C1 segment of cervical spinal cord (tissue), 14 donors: ENCODE measurements around the gene CLGN.
A peak's percentile ranks its signal among the peaks of the same experiment; 100 is the strongest.

ENCODE experiments used
- DNase-seq, 14 donors: peaks; one replicate each; lab custom pipeline; 2025; lab: John Stamatoyannopoulos, UW

Gene CLGN

GRCh38 chr4:140382732-140383131 is 44.7 kb downstream of the CLGN start:
- no peak for DNase-seq

- DNase-seq: peak in 1 of 14 donors; percentile 46
Observed at GRCh38 chr4:140374130-140374477, 53.3 kb downstream of the CLGN start.

- DNase-seq: peak; percentile 96 to 100 (median 99)
Observed at GRCh38 chr4:140373328-140374129, 53.9 kb downstream of the CLGN start, which contains the start of gene SCOC. Gene SCOC, plus strand, starts transcription at chr4:140373646. Its CDS starts 5,525 bp downstream, at chr4:140379171.

- peak in 1 of 14 donors; percentile 59 for DNase-seq
Observed at GRCh38 chr4:140372751-140373327, 54.6 kb downstream of the CLGN start.

- DNase-seq: no peak
Observed at GRCh38 chr4:140368686-140369085, 58.8 kb downstream of the CLGN start.

- no peak for DNase-seq
Observed at GRCh38 chr4:140367738-140368137, 59.7 kb downstream of the CLGN start.

DNA sequence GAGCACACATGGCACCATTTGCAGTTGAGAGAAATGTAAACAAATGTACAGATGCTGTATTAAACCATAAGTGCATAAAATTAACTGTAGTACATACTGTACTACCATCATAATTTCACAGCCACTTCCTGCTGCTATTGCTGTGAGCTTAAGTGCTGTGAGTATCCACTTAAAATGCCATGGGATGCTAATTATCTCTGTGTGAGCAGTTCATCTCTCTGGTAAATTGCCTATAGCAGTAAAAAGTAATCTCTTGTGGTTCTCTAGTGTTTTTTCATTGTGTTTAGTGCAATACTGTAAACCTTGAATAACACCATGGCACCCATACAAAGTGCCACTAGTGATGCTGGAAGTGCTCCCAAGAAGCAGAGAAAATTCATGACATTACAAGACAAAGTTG is 63.9 kb downstream of the CLGN start:
- no peak for DNase-seq

DNA sequence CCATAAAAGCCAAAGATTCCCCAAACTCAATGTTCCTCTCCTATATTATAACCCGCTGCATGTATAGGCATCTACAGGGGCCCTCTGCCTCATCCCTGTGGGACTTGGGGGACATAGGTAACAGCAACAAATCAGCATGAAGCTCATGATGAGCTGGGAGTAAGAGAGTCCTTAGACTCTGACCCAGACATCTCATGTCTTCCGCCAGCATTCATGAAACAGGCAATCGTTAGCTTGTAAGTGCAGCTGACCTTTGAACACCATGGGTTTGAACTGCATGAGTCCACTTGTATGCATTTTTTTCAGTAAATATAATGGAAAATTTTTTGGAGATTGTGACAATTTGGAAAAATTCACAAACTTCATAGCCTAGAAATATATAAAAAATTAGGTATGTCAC is 64.4 kb downstream of the CLGN start:
- DNase-seq: no peak

DNA sequence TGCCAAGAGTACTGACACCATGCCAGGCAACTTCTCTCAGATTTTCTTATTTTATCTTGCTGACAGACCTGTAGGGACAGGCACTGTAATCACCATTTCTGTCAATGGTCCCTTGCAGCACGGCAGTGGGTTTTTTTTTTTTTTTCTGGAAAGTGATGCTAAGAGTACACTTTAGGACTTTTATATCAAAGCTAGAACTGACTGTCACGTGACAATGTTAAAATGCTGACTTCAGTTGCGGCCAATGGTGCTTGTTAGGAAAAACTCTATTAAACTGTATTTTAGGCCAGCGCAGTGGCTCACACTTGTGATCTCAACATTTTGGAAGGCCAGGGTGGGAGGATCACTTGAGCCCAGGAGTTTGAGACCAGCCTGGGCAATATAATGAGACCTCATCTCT is 66.3 kb downstream of the CLGN start:
- no peak for DNase-seq

- DNase-seq: peak in 9 of 14 donors; percentile 4 to 55 (median 35)
Observed at GRCh38 chr4:140359562-140360427, 67.7 kb downstream of the CLGN start.

GRCh38 chr4:140358281-140358680 is 69.2 kb downstream of the CLGN start:
- no peak for DNase-seq

DNA sequence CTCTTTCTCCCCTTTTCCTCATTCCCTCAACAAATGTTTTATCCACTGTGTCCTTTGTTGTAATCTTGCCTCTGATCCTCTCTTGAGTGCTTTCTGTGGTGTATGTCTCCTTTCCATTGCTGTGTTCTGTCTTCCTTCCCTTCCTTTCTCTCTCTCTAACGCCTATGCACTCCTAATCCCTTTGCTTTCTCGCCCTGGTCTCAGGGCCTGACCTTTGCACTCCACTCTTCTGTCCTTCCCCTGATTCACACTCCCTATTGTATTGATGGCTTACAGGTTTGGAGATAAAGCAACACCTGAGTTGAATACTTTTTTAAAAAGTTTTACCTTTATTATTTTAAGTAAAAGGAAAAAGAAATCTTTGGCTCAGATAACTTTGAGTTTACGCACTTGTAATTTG is 69.6 kb downstream of the CLGN start:
- no peak for DNase-seq

DNA sequence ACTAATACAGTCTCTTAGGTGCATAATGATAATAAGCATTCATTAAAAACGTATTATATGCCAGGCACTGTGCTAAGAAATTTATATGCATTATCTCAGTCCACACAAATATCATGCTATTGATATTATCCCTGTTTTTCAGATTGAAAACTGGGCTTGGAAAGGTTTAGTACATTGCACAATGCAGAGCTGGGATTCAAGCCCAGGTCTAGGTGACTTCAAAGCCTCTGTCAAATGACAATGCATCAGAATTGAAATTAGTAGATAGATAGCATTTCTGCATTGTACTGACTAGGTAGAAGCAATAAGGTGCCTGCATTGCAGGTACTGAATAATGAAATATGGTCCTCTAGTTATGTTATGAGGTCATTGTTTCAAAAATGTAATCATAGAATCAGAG is 72.2 kb downstream of the CLGN start:
- DNase-seq: no peak

DNA sequence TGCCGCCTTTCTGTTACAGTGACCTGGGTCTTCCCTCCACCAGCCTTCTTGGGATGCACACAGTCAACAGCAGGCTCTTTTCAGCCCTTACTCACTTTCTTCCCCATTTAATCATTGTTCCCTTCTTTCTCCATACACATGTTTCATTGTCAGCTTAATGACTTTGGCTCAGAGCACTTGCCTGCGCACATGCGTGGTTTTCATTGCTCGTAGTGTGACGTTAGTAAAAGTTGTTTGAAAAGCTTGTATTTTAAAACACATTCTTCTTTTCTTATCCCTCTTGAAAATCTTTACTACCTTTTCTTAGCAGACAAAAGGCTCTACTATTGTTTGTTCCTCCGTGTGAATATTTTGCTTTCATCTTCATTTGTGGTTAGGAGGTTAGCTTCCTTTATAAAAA is 73.7 kb downstream of the CLGN start:
- DNase-seq: no peak

DNA sequence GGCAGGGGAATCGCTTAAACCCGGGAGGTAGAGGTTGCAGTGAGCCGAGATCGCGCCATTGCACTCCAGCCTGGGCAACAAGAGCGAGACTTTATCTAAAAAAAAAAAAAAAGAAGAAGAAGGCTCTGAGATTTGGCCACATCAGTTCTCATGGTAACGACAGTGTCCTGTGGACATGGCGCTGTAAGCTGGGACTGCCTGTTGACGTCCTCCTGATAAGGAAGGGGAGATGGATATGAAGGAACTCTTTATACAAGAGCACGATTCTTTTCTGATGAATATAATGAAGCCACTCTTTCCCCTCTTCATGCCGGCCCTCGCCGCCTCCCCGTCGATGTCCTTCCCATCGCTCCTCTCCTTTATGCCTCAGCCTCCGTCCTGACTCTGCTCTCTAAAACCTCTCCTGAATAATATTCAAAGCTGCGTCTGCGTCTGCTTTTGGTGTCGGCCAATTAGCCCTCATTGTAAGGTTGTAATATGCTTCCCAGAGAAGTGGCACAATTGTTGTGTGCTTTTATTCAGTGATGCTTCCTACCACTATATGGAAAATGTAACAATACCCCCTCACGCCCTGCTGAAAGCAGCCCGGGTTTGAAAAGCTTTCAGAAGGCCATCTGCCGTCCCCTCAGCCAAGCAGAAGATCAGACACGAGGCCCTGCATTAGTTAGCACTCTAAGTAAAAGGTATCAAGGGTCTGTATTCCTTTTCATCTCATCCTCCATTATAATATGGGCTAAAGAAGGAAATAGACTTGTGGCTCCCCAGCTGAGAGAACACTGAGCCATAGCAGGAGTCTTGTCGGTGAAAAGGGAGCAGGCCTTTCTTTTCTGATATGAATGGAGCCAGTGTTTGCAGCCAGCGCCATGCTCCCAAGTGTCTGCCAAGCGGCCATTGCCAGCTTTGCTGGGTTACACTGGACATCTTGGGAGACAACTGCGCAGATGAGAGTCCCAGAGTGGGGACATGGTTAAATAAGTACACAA is 76.1 kb downstream of the CLGN start:
- peak in 9 of 14 donors; percentile 5 to 50 (median 33) for DNase-seq

GRCh38 chr4:140349816-140350215 is 77.6 kb downstream of the CLGN start:
- no peak for DNase-seq

- DNase-seq: peak in 5 of 14 donors; percentile 17 to 38 (median 19)
Observed at GRCh38 chr4:140346136-140346535, 81.3 kb downstream of the CLGN start.

GRCh38 chr4:140344621-140345020 is 82.8 kb downstream of the CLGN start:
- DNase-seq: no peak

GRCh38 chr4:140344101-140344500 is 83.3 kb downstream of the CLGN start:
- no peak for DNase-seq

- no peak for DNase-seq
Observed at GRCh38 chr4:140343303-140343702, 84.1 kb downstream of the CLGN start.

DNA sequence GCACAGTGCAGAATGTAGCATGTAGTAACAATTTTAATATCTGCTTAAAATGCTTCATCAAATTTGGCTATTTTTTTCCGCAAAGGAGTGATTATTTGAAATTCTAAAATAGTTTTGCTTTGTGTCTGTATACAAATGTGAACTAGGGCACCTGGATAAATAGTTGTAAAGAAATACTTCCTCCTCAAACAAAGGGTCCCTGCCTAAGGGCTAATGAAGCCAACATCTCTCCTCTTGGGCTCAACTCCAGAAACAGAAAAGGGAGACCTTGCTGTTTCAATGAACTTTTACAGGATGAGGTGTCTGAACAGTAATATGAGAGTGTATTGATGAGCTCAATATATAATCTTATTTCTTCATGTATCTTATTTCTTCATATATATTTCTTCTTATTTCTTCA is 84.8 kb downstream of the CLGN start:
- no peak for DNase-seq
